K562 (cell line): ENCODE data around the gene RALGAPA2. TPM values are rescaled to one million over a fixed set of nuclear protein-coding genes. Genes with fewer than 3 reads are reported as not detected.

Source experiments
- ATAC-seq: fragments of 200-7000 bp; cut with Tn5 transposase; 3 replicates; pipeline ENCODE4 v1.9.1; 2020; ENCODE audit warnings: moderate library complexity
- BruUV-seq: library from RNA; stranded (reverse); fragments of 400-500 nt; replicated peaks from 2 replicates; lab custom pipeline; 2021; lab: Mats Ljungman, UMichigan
- CTCF ChIA-PET: fragments of 300-600 bp; formaldehyde crosslinking; extraction: SDS; loops from one replicate; lab custom pipeline; 2021; ENCODE audit warnings: low intra/inter-chr PET ratio; lab: Yijun Ruan, JAX
- POLR2A ChIA-PET: fragments of 300-600, 350-650 bp; sonication (Branson Sonifier 250); formaldehyde crosslinking; extraction: SDS; loops from one replicate; lab custom pipeline; 2021; ENCODE audit warnings: antibody characterized with exemption, inconsistent platforms; lab: Yijun Ruan, JAX
- DNase-seq, 4 experiments: peaks; one replicate each; pipeline versions ENCODE4 v3.0.0 to v3.0.0-alpha.2; 2011 to 2018; ENCODE audit warnings: low spot score in 3 of 4, mixed read lengths in 3 of 4; ENCODE audit errors: extremely low read depth in 1 of 4
- FAIRE-seq: peaks from 2 replicates; lab custom pipeline; 2011; peaks lifted over from hg19 to GRCh38; lab: Jason Lieb, UNC
- H2AFZ ChIP-seq: 2 replicates; pipeline ENCODE4 v1.6.0; 2011; ENCODE audit warnings: low read depth, low read length, control low read depth, inconsistent platforms
- H3K27ac ChIP-seq: fragments of 200-600 bp; 3 replicates; pipeline ENCODE4 v1.8.0; 2011; ENCODE audit warnings: low read depth, mild to moderate bottlenecking, control low read depth, inconsistent platforms, low read length, moderate library complexity, mixed read lengths; ENCODE audit errors: extremely low read depth
- H3K27me3 ChIP-seq, 2 experiments: fragments of 300-600 bp in 1 of 2; 2 replicates in 1 of 2; 3 replicates in 1 of 2; pipeline versions ENCODE4 v1.6.0 to v1.8.0; 2011; ENCODE audit warnings: inconsistent platforms in 2 of 2, low read length in 2 of 2, mild to moderate bottlenecking in 1 of 2, mixed read lengths in 1 of 2, moderate library complexity in 1 of 2; ENCODE audit not compliant: control insufficient read depth in 2 of 2, insufficient read depth in 2 of 2
- H3K36me3 ChIP-seq: fragments of 300-600 bp; 3 replicates; pipeline ENCODE4 v1.8.0; 2011; ENCODE audit warnings: mild to moderate bottlenecking, low read length, inconsistent platforms; ENCODE audit not compliant: control insufficient read depth, insufficient read depth
- H3K4me1 ChIP-seq, 2 experiments: fragments of 200-600 bp in 1 of 2; replicated peaks in 1 of 2; 2 replicates in 1 of 2; 3 replicates in 1 of 2; pipeline versions ENCODE4 v1.5.1 to v1.8.0; 2011; ENCODE audit warnings: inconsistent platforms in 2 of 2, low read length in 2 of 2, mild to moderate bottlenecking in 1 of 2, mixed read lengths in 1 of 2, moderate library complexity in 1 of 2; ENCODE audit not compliant: control insufficient read depth in 2 of 2, insufficient read depth in 2 of 2
- H3K4me2 ChIP-seq: 2 replicates; pipeline ENCODE4 v1.6.1; 2011; ENCODE audit warnings: low read length, control low read depth, inconsistent platforms, mixed read lengths; ENCODE audit not compliant: insufficient read depth
- H3K4me3 ChIP-seq: fragments of 200-600 bp; sonication (generic), shearing (Covaris generic); 2 replicates; pipeline ENCODE4 v1.5.1; 2016; ENCODE audit warnings: control low read depth, inconsistent platforms
- H3K79me2 ChIP-seq: fragments of 200-600 bp; 3 replicates; pipeline ENCODE4 v1.8.0; 2011; ENCODE audit warnings: low read length, inconsistent platforms; ENCODE audit not compliant: control insufficient read depth, insufficient read depth
- H3K9ac ChIP-seq, 2 experiments: 2 replicates each; pipeline versions ENCODE4 v1.6.0 to v1.6.1; 2011; ENCODE audit warnings: low read depth in 2 of 2, low read length in 2 of 2, control low read depth in 1 of 2, inconsistent platforms in 1 of 2, mild to moderate bottlenecking in 1 of 2, mixed read lengths in 1 of 2; ENCODE audit not compliant: insufficient read depth in 1 of 2
- H3K9me1 ChIP-seq: one replicate; pipeline ENCODE4 v1.6.0; 2011; ENCODE audit warnings: inconsistent platforms, mild to moderate bottlenecking, low read length, moderate library complexity; ENCODE audit not compliant: control insufficient read depth, insufficient read depth
- H3K9me3 ChIP-seq: replicated peaks from 2 replicates; pipeline ENCODE4 v1.5.1; 2011; ENCODE audit warnings: low read depth, low read length, inconsistent platforms; ENCODE audit not compliant: control insufficient read depth, insufficient read depth
- H4K20me1 ChIP-seq: replicated peaks from 2 replicates; pipeline ENCODE4 v1.6.1; 2011; ENCODE audit warnings: low read length, inconsistent platforms, mixed read lengths; ENCODE audit not compliant: control insufficient read depth, insufficient read depth
- EP400 ChIP-seq: fragments of 450-650 bp; IDR thresholded peaks from 2 replicates; pipeline ENCODE4 v1.6.1; 2017; ENCODE audit warnings: antibody characterized with exemption, mild to moderate bottlenecking, moderate library complexity
- WGBS: fragments of 100-300 bp; shearing (Covaris generic); methylation state at CpG from one replicate; pipeline ENCODE4 v1.1.6; 2016; ENCODE audit warnings: low coverage, mixed read lengths; ENCODE audit not compliant: insufficient coverage; ENCODE audit errors: missing lambda C conversion rate; 5-methylcytosine and 5-hydroxymethylcytosine counted together
- in situ Hi-C: fragments of 300-500 bp; cut with MboI; formaldehyde crosslinking; loops from 4 replicates; pipeline ENCODE4 v1.15.0; 2018; ENCODE audit warnings: inconsistent platforms, mixed read lengths
- intact Hi-C: fragments of 100-400 bp; cut with micrococcal nuclease; formaldehyde crosslinking; loops from 2 replicates; pipeline ENCODE4 v1.14.2; 2022
- polyA plus RNA-seq, 8 experiments: library from polyadenylated mRNA; depleted of rRNA in 4 of 8; stranded (reverse) in 5 of 8; unstranded in 3 of 8; fragments of >200 nt; fragmentation: Nextera tagmentation in 2 of 8; fragmentation: Illumina TruSeq in 1 of 8; extraction: Ambion mirVana in 2 of 8; extraction: Trizol in 1 of 8; gene quantifications; 2 replicates each; pipeline versions ENCODE4 v1.2.1 to v1.2.3, GENCODE V29; 2011 to 2014; ENCODE audit warnings: inconsistent platforms in 1 of 8, missing spikeins in 1 of 8
- total RNA-seq, 7 experiments: library from RNA; depleted of rRNA in 6 of 7; stranded (reverse); fragments of >200 nt in 6 of 7; fragmentation: Illumina TruSeq in 2 of 7; extraction: Trizol in 2 of 7; gene quantifications; 2 replicates each; pipeline versions ENCODE4 v1.2.1 to v1.2.3, GENCODE V29; 2011 to 2021; ENCODE audit warnings: low replicate concordance in 1 of 7
- TF ChIP-seq, protein P1 (sequence below): fragments of 450-650 bp; formaldehyde crosslinking; IDR thresholded peaks from 2 replicates; pipeline ENCODE4 v1.4.0; 2022; ENCODE audit warnings: missing genetic modification characterization
- TF ChIP-seq, protein P2 (sequence below): fragments of 250-450 bp; sonication (Bioruptor Pico); IDR thresholded peaks from 2 replicates; pipeline ENCODE4 v1.4.0; 2020; ENCODE audit warnings: mild to moderate bottlenecking, moderate library complexity

Gene RALGAPA2
- total and polyA plus RNA-seq, 9 of the 15 experiments (the other 6 are each of a cell fraction or from before 2014, with no cell fraction given), result 0.35 to 2.7 (median 1.4) TPM

DNA sequence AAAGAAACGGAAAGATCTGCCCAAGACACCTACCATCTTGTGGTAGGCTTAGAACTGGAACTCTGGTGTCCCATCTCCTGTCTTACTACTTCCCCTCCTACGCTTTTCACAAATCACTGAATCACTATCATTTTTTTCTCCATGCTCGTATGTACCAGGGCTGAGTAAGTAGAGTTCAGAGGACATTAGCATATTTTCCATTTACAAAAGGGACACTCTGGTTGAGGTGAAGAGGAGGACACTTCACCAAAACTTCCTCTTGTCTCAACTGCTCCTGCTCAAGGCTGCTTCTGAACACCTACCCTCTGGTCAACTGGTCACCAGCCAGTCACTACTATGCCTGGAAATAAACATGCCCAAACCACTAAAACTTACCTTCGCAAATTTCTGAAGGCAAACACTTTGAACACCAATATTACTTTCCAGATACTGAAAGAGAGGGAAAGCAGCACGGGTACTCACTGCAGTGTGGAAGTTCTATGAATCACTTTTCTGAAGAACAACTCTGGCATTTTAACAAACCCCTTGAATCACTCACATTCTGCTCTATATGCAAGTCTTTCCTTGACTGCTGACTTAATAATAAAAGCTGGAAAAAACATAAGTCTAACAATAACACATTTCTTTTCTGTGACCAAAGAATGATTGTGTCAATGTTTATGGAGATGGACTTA, 221.2 kb downstream of the RALGAPA2 start:
- H3K4me2 ChIP-seq, result no peak overlapping the region
- no peaks in the 10 kb centered on the region for H3K4me1 ChIP-seq
- DNase-seq, result no peak
- H3K36me3 ChIP-seq, result no peaks in the 10 kb centered on the region
- TF ChIP-seq, protein P1, sequence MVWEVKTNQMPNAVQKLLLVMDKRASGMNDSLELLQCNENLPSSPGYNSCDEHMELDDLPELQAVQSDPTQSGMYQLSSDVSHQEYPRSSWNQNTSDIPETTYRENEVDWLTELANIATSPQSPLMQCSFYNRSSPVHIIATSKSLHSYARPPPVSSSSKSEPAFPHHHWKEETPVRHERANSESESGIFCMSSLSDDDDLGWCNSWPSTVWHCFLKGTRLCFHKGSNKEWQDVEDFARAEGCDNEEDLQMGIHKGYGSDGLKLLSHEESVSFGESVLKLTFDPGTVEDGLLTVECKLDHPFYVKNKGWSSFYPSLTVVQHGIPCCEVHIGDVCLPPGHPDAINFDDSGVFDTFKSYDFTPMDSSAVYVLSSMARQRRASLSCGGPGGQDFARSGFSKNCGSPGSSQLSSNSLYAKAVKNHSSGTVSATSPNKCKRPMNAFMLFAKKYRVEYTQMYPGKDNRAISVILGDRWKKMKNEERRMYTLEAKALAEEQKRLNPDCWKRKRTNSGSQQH, result no peak
- TF ChIP-seq, protein P2, sequence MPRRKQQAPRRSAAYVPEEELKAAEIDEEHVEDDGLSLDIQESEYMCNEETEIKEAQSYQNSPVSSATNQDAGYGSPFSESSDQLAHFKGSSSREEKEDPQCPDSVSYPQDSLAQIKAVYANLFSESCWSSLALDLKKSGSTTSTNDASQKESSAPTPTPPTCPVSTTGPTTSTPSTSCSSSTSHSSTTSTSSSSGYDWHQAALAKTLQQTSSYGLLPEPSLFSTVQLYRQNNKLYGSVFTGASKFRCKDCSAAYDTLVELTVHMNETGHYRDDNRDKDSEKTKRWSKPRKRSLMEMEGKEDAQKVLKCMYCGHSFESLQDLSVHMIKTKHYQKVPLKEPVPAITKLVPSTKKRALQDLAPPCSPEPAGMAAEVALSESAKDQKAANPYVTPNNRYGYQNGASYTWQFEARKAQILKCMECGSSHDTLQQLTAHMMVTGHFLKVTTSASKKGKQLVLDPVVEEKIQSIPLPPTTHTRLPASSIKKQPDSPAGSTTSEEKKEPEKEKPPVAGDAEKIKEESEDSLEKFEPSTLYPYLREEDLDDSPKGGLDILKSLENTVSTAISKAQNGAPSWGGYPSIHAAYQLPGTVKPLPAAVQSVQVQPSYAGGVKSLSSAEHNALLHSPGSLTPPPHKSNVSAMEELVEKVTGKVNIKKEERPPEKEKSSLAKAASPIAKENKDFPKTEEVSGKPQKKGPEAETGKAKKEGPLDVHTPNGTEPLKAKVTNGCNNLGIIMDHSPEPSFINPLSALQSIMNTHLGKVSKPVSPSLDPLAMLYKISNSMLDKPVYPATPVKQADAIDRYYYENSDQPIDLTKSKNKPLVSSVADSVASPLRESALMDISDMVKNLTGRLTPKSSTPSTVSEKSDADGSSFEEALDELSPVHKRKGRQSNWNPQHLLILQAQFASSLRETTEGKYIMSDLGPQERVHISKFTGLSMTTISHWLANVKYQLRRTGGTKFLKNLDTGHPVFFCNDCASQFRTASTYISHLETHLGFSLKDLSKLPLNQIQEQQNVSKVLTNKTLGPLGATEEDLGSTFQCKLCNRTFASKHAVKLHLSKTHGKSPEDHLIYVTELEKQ (CRISPR knock-in tag), result no peak
- no peak for TF ChIP-seq EP400
- no peaks in the 10 kb centered on the region for H3K9me3 ChIP-seq
- H3K9me1 ChIP-seq, result no peaks in the 10 kb centered on the region
- H3K27ac ChIP-seq, result no peak overlapping the region
- in situ Hi-C loops (no loop called here), intact Hi-C loops (no loop called here)
- no TSS peak for BruUV-seq
- H4K20me1 ChIP-seq, result no peaks in the 10 kb centered on the region
- no peak for ATAC-seq
- no peak for FAIRE-seq
- H2AFZ ChIP-seq, result no peak overlapping the region
- CTCF ChIA-PET, result no interaction called here
- POLR2A ChIA-PET, result no interaction called here
- H3K27me3 ChIP-seq, result no peaks in the 10 kb centered on the region
- H3K9ac ChIP-seq, result no peak overlapping the region
- WGBS, result 6% methylated on average over 4 of the region's 5 CpGs
- no peaks in the 10 kb centered on the region for H3K79me2 ChIP-seq
- no peak overlapping the region for H3K4me3 ChIP-seq
